Endothelial cell of umbilical vein (primary cell): ENCODE data around the gene MEGF11. TPM values are rescaled to one million over a fixed set of nuclear protein-coding genes. Genes with fewer than 3 reads are reported as not detected.

Experiments used
- BruUV-seq: library from RNA; stranded (reverse); fragments of 400-500 nt; replicated peaks from 2 replicates; lab custom pipeline; 2021; lab: Mats Ljungman, UMichigan
- CTCF ChIA-PET: fragments of 300-600, 350-600 bp; sonication (Branson Sonifier 250); formaldehyde crosslinking; loops from one replicate; lab custom pipeline; 2021; ENCODE audit warnings: antibody characterized with exemption, inconsistent platforms; lab: Charles Lee
- POLR2A ChIA-PET: fragments of 300-600, 350-600 bp; sonication (Branson Sonifier 250); formaldehyde crosslinking; loops from one replicate; lab custom pipeline; 2021; ENCODE audit warnings: antibody characterized with exemption, inconsistent platforms; lab: Charles Lee
- DNase-seq: peaks from one replicate; pipeline ENCODE4 v3.0.0-alpha.2; 2011; ENCODE audit warnings: low read depth, low spot score
- FAIRE-seq: peaks from 2 replicates; lab custom pipeline; 2011; peaks lifted over from hg19 to GRCh38; lab: Jason Lieb, UNC
- H2AFZ ChIP-seq: 2 replicates; pipeline ENCODE4 v1.6.0; 2012; ENCODE audit warnings: low read depth, low read length, control low read depth, inconsistent platforms
- H3K27ac ChIP-seq: 2 replicates; pipeline ENCODE4 v1.5.1; 2011; ENCODE audit warnings: low read depth, mild to moderate bottlenecking, control low read depth, low read length, moderate library complexity; ENCODE audit not compliant: insufficient read depth
- H3K27me3 ChIP-seq, 2 experiments: 2 replicates each; pipeline versions ENCODE4 v1.6.0 to v1.6.1; 2011; ENCODE audit warnings: low read length in 2 of 2, mixed read lengths in 1 of 2; ENCODE audit not compliant: control insufficient read depth in 2 of 2, insufficient read depth in 2 of 2
- H3K36me3 ChIP-seq, 2 experiments: 2 replicates in 1 of 2; 3 replicates in 1 of 2; pipeline ENCODE4 v1.5.1; 2011; ENCODE audit warnings: low read length in 2 of 2, mild to moderate bottlenecking in 1 of 2, moderate library complexity in 1 of 2; ENCODE audit not compliant: control insufficient read depth in 2 of 2, insufficient read depth in 2 of 2; ENCODE audit errors: extremely low read depth in 1 of 2
- H3K4me1 ChIP-seq: 3 replicates; pipeline ENCODE4 v1.5.1; 2011; ENCODE audit warnings: mild to moderate bottlenecking, low read length; ENCODE audit not compliant: control insufficient read depth, insufficient read depth; ENCODE audit errors: extremely low read depth
- H3K4me2 ChIP-seq: 2 replicates; pipeline ENCODE4 v1.6.1; 2011; ENCODE audit warnings: low read length, control low read depth, mixed read lengths; ENCODE audit not compliant: insufficient read depth
- H3K4me3 ChIP-seq, 3 experiments: fragments of 200-600 bp in 1 of 3; sonication (generic), shearing (Covaris generic) in 1 of 3; replicated peaks in 1 of 3; 2 replicates each; pipeline ENCODE4 v1.5.1; 2011 to 2016; ENCODE audit warnings: control low read depth in 3 of 3, low read length in 3 of 3, mild to moderate bottlenecking in 2 of 3, inconsistent platforms in 1 of 3, low read depth in 1 of 3, moderate library complexity in 1 of 3; ENCODE audit not compliant: insufficient read depth in 1 of 3
- H3K79me2 ChIP-seq: 2 replicates; pipeline ENCODE4 v1.6.0; 2012; ENCODE audit warnings: low read length, inconsistent platforms; ENCODE audit not compliant: control insufficient read depth, insufficient read depth
- H3K9ac ChIP-seq: replicated peaks from 2 replicates; pipeline ENCODE3; 2011; ENCODE audit warnings: low read length, control low read depth; ENCODE audit not compliant: insufficient read depth; ENCODE audit errors: extremely low read depth
- H3K9me1 ChIP-seq: replicated peaks from 3 replicates; pipeline ENCODE4 v1.6.0; 2011; ENCODE audit warnings: mild to moderate bottlenecking, low read length; ENCODE audit not compliant: control insufficient read depth, insufficient read depth; ENCODE audit errors: extremely low read depth
- H3K9me3 ChIP-seq: replicated peaks from 2 replicates; pipeline ENCODE4 v1.5.1; 2012; ENCODE audit warnings: low read length, inconsistent platforms; ENCODE audit not compliant: control insufficient read depth, insufficient read depth
- H4K20me1 ChIP-seq: replicated peaks from 2 replicates; pipeline ENCODE3; 2011; ENCODE audit warnings: mild to moderate bottlenecking, low read length; ENCODE audit not compliant: control insufficient read depth, insufficient read depth; ENCODE audit errors: extremely low read depth
- CTCF ChIP-seq, 2 donors: IDR thresholded peaks; 1 replicate in 1 of 2; 2 replicates in 1 of 2; pipeline ENCODE4 v1.5.1; 2011; ENCODE audit warnings: low read length in 2 of 2, mild to moderate bottlenecking in 2 of 2, moderate library complexity in 2 of 2, control low read depth in 1 of 2, inconsistent platforms in 1 of 2, low read depth in 1 of 2; ENCODE audit not compliant: insufficient read depth in 1 of 2; ENCODE audit errors: extremely low read depth in 1 of 2
- EZH2 ChIP-seq: IDR thresholded peaks from 2 replicates; pipeline ENCODE4 v1.6.1; 2012; ENCODE audit warnings: borderline replicate concordance, low read depth, mild to moderate bottlenecking, moderate library complexity, low read length, inconsistent platforms; ENCODE audit not compliant: severe bottlenecking
- FOS ChIP-seq: IDR thresholded peaks from 2 replicates; pipeline ENCODE4 v1.6.1; 2011; ENCODE audit warnings: mild to moderate bottlenecking, low read length, moderate library complexity, borderline replicate concordance; ENCODE audit not compliant: insufficient read depth
- GATA2 ChIP-seq: IDR thresholded peaks from 2 replicates; pipeline ENCODE4 v1.7.0; 2011; ENCODE audit warnings: low read depth, mild to moderate bottlenecking, moderate library complexity, mixed read lengths, low read length; ENCODE audit not compliant: insufficient read length, insufficient read depth
- JUN ChIP-seq: IDR thresholded peaks from 2 replicates; pipeline ENCODE4 v1.6.1; 2011; ENCODE audit warnings: borderline replicate concordance, low read depth; ENCODE audit not compliant: insufficient read length, insufficient read depth
- MAX ChIP-seq: IDR thresholded peaks from 2 replicates; pipeline ENCODE4 v1.6.1; 2011; ENCODE audit not compliant: insufficient read depth, insufficient read length
- MYC ChIP-seq: IDR thresholded peaks from one replicate; pipeline ENCODE4 v1.6.1; 2011; ENCODE audit warnings: mild to moderate bottlenecking, low read depth, low read length
- POLR2A ChIP-seq: IDR thresholded peaks from 2 replicates; pipeline ENCODE4 v1.6.1; 2012; ENCODE audit warnings: low read depth, mild to moderate bottlenecking, control low read depth, low read length
- POLR2AphosphoS5 ChIP-seq: IDR thresholded peaks from 2 replicates; pipeline ENCODE4 v1.6.1; 2012; ENCODE audit warnings: low read depth, mild to moderate bottlenecking, control low read depth, low read length, moderate library complexity; ENCODE audit not compliant: insufficient read depth
- dilution Hi-C: fragments of 300-500 bp; cut with MboI; formaldehyde crosslinking; loops from one replicate; pipeline ENCODE4 v1.15.0; 2019; ENCODE audit warnings: low sequenced_read_pairs; ENCODE audit not compliant: extremely low pct_ligation_motif_present
- intact Hi-C: fragments of 100-400 bp; cut with micrococcal nuclease; formaldehyde crosslinking; loops from one replicate; pipeline ENCODE4 v1.10.0; 2022
- polyA plus RNA-seq, 4 experiments: library from polyadenylated mRNA; depleted of rRNA in 3 of 4; stranded (reverse) in 3 of 4; unstranded in 1 of 4; fragments of >200 nt; gene quantifications; 2 replicates each; pipeline versions ENCODE4 v1.2.1 to v1.2.3, GENCODE V29; 2011 to 2012; ENCODE audit warnings: missing spikeins in 1 of 4
- total RNA-seq: library from RNA; stranded (reverse); gene quantifications from 2 replicates; pipeline ENCODE4 v1.2.3, GENCODE V29; 2021

The MEGF11 gene
- total and polyA plus RNA-seq, 2 donors (not counting 3 experiments of a cell fraction or from before 2014, with no cell fraction given): not detected

- Histone ChIP-seq H3K4me1 (no peaks in the 10 kb centered on the region), H3K4me2 (no peak overlapping the region), H4K20me1 (no peaks in the 10 kb centered on the region), H3K79me2 (no peaks in the 10 kb centered on the region), H3K9me1 (no peaks in the 10 kb centered on the region), H3K9me3 (no peaks in the 10 kb centered on the region), H2AFZ (no peak overlapping the region), H3K27ac (no peak overlapping the region), H3K36me3 (no peaks in the 10 kb centered on the region), H3K27me3 (peaks cover 4 to 11% of the 10 kb centered on the region in 2 experiments), H3K9ac (no peak overlapping the region), H3K4me3 (no peak overlapping the region)
- POLR2A ChIA-PET: no interaction called here
- BruUV-seq: no TSS peak
- CTCF ChIA-PET: no interaction called here
- intact Hi-C loops (no loop called here), dilution Hi-C loops (no loop called here)
- TF ChIP-seq POLR2A (no peak), POLR2AphosphoS5 (no peak), GATA2 (no peak), JUN (no peak), MYC (no peak), CTCF (IDR thresholded peaks at IDR 0.05; ENCODE audit: extremely low read depth in 1 of 2, insufficient read depth in 1 of 2, low read depth in 1 of 2, low read length in 2 of 2) (no peak), FOS (no peak), MAX (no peak), EZH2 (no peak)
- DNase-seq: no peak
- no peak for FAIRE-seq
These were observed 11.7 kb downstream of the MEGF11 start for GRCh38 chr15:66241908-66242285.
